Activated naive CD8-positive, alpha-beta T cell treated with anti-CD3 and anti-CD28 coated beads for 36 hours (primary cell): ENCODE results near the gene OCRL. TPM values are rescaled to one million over a fixed set of nuclear protein-coding genes. Genes with fewer than 3 reads are reported as not detected.
A peak's percentile ranks its signal among the peaks of the same experiment; 100 is the strongest.

Experiments
- DNase-seq: peaks from one replicate; pipeline ENCODE4 v3.0.0; 2021
- H3K27ac Mint-ChIP-seq: one replicate; pipeline ENCODE4 v1.8.0; 2022; ENCODE audit warnings: mild to moderate bottlenecking, moderate library complexity, mixed read lengths
- H3K27me3 Mint-ChIP-seq: one replicate; pipeline ENCODE4 v1.8.0; 2022; ENCODE audit warnings: mild to moderate bottlenecking, mixed read lengths
- H3K36me3 Mint-ChIP-seq: one replicate; pipeline ENCODE4 v1.8.0; 2021; ENCODE audit warnings: mild to moderate bottlenecking, mixed read lengths
- H3K4me1 Mint-ChIP-seq: one replicate; pipeline ENCODE4 v1.8.0; 2021; ENCODE audit warnings: mixed read lengths
- H3K4me3 Mint-ChIP-seq: one replicate; pipeline ENCODE4 v1.8.0; 2022; ENCODE audit warnings: mild to moderate bottlenecking, moderate library complexity, mixed read lengths
- H3K9me3 Mint-ChIP-seq: one replicate; pipeline ENCODE4 v1.8.0; 2022; ENCODE audit warnings: mixed read lengths
- total RNA-seq, 2 experiments: library from RNA; stranded (reverse); gene quantifications; one replicate each; pipeline ENCODE4 v1.2.3, GENCODE V29; 2021

The OCRL gene
- total RNA-seq, 2 experiments from 2014 or later, result 3.9 to 4.0 TPM

DNA sequence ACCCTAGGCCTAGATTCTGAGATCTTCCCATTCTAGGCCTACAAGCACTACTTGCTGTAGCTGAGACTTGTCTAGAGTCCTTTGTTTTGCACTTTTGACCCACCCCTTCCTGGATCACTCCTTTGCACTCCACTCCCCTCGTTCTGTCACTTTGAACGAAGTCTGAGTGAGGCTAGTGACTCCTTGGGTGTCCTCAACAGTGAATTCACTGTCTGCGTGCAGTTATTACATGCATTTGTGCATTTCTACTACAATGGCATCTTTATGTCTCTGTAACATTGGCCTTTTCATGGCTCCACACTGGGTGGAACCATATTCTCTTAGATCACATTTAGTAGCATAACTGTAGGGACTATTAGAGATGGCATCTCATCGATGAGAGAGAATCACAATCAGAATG, 50.5 kb downstream of the OCRL start:
- Mint-ChIP-seq H3K9me3 (no peaks in the 10 kb centered on the region), H3K4me1 (no peaks in the 10 kb centered on the region), H3K36me3 (peaks cover 2% of the 10 kb centered on the region), H3K27me3 (no peaks in the 10 kb centered on the region), H3K27ac (no peak overlapping the region), H3K4me3 (no peak overlapping the region)
- no peak for DNase-seq

- Mint-ChIP-seq H3K27ac (no peak overlapping the region), H3K36me3 (peaks cover 2% of the 10 kb centered on the region), H3K4me1 (no peaks in the 10 kb centered on the region), H3K27me3 (no peaks in the 10 kb centered on the region), H3K9me3 (no peaks in the 10 kb centered on the region), H3K4me3 (no peak overlapping the region)
- no peak for DNase-seq
Measured at GRCh38 chrX:129593137-129593536, 53.1 kb downstream of the OCRL start.

GRCh38 chrX:129594781-129595180, 54.7 kb downstream of the OCRL start:
- no peak overlapping the region for H3K4me3 Mint-ChIP-seq
- no peaks in the 10 kb centered on the region for H3K36me3 Mint-ChIP-seq
- H3K27me3 Mint-ChIP-seq, result no peaks in the 10 kb centered on the region
- no peaks in the 10 kb centered on the region for H3K9me3 Mint-ChIP-seq
- no peak overlapping the region for H3K27ac Mint-ChIP-seq
- DNase-seq, result no peak
- no peaks in the 10 kb centered on the region for H3K4me1 Mint-ChIP-seq

- no peaks in the 10 kb centered on the region for H3K4me1 Mint-ChIP-seq
- DNase-seq, result no peak
- no peaks in the 10 kb centered on the region for H3K9me3 Mint-ChIP-seq
- H3K4me3 Mint-ChIP-seq, result no peak overlapping the region
- no peak overlapping the region for H3K27ac Mint-ChIP-seq
- H3K27me3 Mint-ChIP-seq, result no peaks in the 10 kb centered on the region
- no peaks in the 10 kb centered on the region for H3K36me3 Mint-ChIP-seq
Measured at GRCh38 chrX:129596077-129596476, 56.0 kb downstream of the OCRL start.

DNA sequence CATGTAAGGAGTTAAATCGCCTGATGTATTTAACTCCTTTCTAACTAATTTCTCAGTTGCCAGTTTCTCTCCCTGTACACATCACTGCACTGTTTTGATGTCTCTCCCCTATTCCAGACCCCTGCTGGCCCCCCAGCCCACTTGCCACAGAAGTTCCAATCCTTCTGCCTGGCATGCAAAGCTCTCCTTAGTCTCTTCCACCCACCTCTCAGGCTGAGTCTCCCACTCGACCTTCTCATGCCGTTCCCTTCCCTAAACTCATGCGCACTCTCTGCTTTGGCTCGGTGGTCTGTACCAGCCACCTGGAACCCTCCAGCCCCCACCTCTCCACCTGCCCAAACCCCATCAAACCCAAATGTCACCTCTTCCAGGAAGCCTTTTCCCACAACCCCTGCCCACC, 57.8 kb downstream of the OCRL start:
- Mint-ChIP-seq H3K27ac (no peak overlapping the region), H3K27me3 (no peaks in the 10 kb centered on the region), H3K4me3 (no peak overlapping the region), H3K9me3 (no peaks in the 10 kb centered on the region), H3K4me1 (peaks cover 2% of the 10 kb centered on the region), H3K36me3 (no peaks in the 10 kb centered on the region)
- no peak for DNase-seq

- H3K27me3 Mint-ChIP-seq, result no peaks in the 10 kb centered on the region
Measured at GRCh38 chrX:129599499-129599898, 59.4 kb downstream of the OCRL start.

GRCh38 chrX:129599996-129600395, 59.9 kb downstream of the OCRL start:
- H3K27ac Mint-ChIP-seq, result no peak overlapping the region
- H3K9me3 Mint-ChIP-seq, result no peaks in the 10 kb centered on the region
- H3K4me3 Mint-ChIP-seq, result no peak overlapping the region
- no peak for DNase-seq
- H3K27me3 Mint-ChIP-seq, result no peaks in the 10 kb centered on the region
- no peaks in the 10 kb centered on the region for H3K36me3 Mint-ChIP-seq
- peaks cover 8% of the 10 kb centered on the region for H3K4me1 Mint-ChIP-seq

More at GRCh38 chrX:129599499-129599898, 59.4 kb downstream of the OCRL start:
- Mint-ChIP-seq H3K9me3 (no peaks in the 10 kb centered on the region), H3K4me1 (peaks cover 8% of the 10 kb centered on the region), H3K36me3 (no peaks in the 10 kb centered on the region), H3K4me3 (no peak overlapping the region), H3K27ac (no peak overlapping the region)
- no peak for DNase-seq

DNA sequence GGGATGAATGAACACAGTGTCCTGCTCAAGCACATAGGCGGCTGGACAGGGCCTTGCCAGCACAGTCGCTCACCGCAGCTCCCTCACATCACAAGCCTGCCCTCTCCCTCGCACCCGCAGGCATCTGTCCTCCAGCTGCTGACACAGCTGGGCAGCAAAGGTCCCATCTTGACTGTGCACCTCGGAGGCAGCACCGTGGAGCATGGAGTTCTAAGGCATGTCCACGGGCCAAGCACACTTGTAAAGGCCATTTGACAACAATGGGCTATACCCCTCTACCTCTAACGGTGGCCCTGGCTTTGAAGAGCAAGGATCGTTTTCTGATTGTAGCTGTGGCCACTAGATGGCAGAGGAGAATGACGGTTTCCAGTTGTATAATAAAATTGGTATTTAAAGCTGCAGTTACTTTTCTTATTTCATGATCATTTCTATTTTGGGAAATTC, 60.9 kb downstream of the OCRL start:
- Mint-ChIP-seq H3K27me3 (no peaks in the 10 kb centered on the region), H3K4me1 (peaks cover 10% of the 10 kb centered on the region), H3K27ac (no peak overlapping the region), H3K4me3 (no peak overlapping the region), H3K9me3 (no peaks in the 10 kb centered on the region), H3K36me3 (no peaks in the 10 kb centered on the region)
- no peak for DNase-seq

DNA sequence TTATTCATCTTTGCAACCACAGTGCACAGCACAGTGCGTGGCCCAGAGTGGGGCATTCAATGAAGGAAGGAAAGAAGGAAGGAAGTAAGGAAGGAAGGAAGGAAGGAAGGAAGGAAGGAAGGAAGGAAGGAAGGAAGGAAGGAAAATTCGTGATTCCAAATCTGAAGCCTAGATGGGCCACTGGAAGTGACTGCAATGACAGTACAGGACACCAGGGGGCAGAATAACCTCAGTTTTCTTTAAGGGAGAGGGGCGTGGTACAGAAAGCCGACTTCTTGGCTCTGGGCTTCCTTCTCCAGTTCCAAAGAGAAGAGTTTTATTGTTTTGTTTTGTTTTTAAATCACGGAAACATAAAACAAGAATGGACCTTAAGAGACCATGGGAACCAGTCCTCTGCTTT, 66.9 kb downstream of the OCRL start:
- peak; percentile 22 for DNase-seq
- H3K4me3 Mint-ChIP-seq, result no peak overlapping the region
- H3K36me3 Mint-ChIP-seq, result no peaks in the 10 kb centered on the region
- H3K27ac Mint-ChIP-seq, result no peak overlapping the region
- no peaks in the 10 kb centered on the region for H3K9me3 Mint-ChIP-seq
- H3K27me3 Mint-ChIP-seq, result no peaks in the 10 kb centered on the region
- H3K4me1 Mint-ChIP-seq, result peaks cover 10% of the 10 kb centered on the region

DNA sequence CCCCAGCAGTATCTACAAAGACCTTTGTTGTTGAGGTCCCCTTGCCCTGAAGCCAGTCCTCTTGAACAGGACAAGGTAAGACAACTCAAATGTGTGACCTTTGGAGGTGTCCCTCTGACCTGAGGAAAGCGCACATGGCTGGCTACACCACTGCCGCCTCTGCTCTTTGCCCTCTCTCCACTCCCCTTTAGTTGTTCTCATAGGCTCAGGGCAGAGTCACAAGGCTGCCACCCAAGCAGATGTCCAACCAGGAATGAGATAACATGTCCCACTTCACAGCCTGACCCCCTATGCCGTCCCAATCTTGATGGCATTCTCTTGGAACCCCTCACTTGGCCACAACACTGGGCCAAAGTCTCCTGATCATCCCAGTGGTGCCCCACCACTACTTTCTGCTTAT, 68.4 kb downstream of the OCRL start:
- no peak overlapping the region for H3K4me3 Mint-ChIP-seq
- DNase-seq, result no peak
- H3K4me1 Mint-ChIP-seq, result peaks cover 8% of the 10 kb centered on the region
- H3K9me3 Mint-ChIP-seq, result no peaks in the 10 kb centered on the region
- no peak overlapping the region for H3K27ac Mint-ChIP-seq
- H3K36me3 Mint-ChIP-seq, result no peaks in the 10 kb centered on the region
- H3K27me3 Mint-ChIP-seq, result no peaks in the 10 kb centered on the region

- no peaks in the 10 kb centered on the region for H3K9me3 Mint-ChIP-seq
- peaks cover 2% of the 10 kb centered on the region for H3K4me1 Mint-ChIP-seq
- no peaks in the 10 kb centered on the region for H3K36me3 Mint-ChIP-seq
Measured at GRCh38 chrX:129609395-129609794, 69.3 kb downstream of the OCRL start.

GRCh38 chrX:129612396-129612795, 72.3 kb downstream of the OCRL start:
- DNase-seq, result no peak
- H3K4me3 Mint-ChIP-seq, result no peak overlapping the region
- no peaks in the 10 kb centered on the region for H3K27me3 Mint-ChIP-seq
- no peak overlapping the region for H3K27ac Mint-ChIP-seq
- H3K36me3 Mint-ChIP-seq, result no peaks in the 10 kb centered on the region
- H3K4me1 Mint-ChIP-seq, result no peaks in the 10 kb centered on the region
- no peaks in the 10 kb centered on the region for H3K9me3 Mint-ChIP-seq

More at GRCh38 chrX:129609395-129609794, 69.3 kb downstream of the OCRL start:
- no peaks in the 10 kb centered on the region for H3K27me3 Mint-ChIP-seq
- no peak overlapping the region for H3K27ac Mint-ChIP-seq
- no peak for DNase-seq
- H3K4me3 Mint-ChIP-seq, result no peak overlapping the region

DNA sequence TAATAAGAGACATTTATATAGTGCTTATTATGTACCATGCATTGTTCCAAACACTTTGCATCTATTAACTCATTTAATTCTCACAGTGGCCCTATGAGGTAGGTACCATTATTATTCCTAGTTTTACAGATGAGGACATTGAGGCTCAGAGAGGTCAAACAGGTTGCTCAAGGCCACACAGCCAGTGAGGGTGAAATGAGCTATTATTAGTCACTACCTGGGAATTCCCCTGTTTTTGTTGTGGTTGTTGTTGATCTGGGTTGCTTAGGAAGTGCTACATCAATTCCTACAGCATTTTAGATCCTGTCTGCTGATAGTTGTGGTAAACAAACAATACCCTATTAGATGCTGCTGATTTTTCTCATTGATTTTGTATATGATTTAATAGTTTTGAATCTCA, 73.5 kb downstream of the OCRL start:
- Mint-ChIP-seq H3K4me3 (no peak overlapping the region), H3K4me1 (no peaks in the 10 kb centered on the region)

GRCh38 chrX:129614481-129615255, 74.6 kb downstream of the OCRL start:
- Mint-ChIP-seq H3K4me3 (no peak overlapping the region), H3K4me1 (no peaks in the 10 kb centered on the region), H3K27ac (no peak overlapping the region)

More for the DNA sequence above, 73.5 kb downstream of the OCRL start:
- H3K27me3 Mint-ChIP-seq, result no peaks in the 10 kb centered on the region
- no peaks in the 10 kb centered on the region for H3K36me3 Mint-ChIP-seq
- no peak for DNase-seq
- H3K27ac Mint-ChIP-seq, result no peak overlapping the region
- no peaks in the 10 kb centered on the region for H3K9me3 Mint-ChIP-seq

GRCh38 chrX:129617420-129617819, 77.4 kb downstream of the OCRL start:
- Mint-ChIP-seq H3K4me3 (no peak overlapping the region), H3K27me3 (no peaks in the 10 kb centered on the region)
- no peak for DNase-seq

More at GRCh38 chrX:129614481-129615255, 74.6 kb downstream of the OCRL start:
- no peaks in the 10 kb centered on the region for H3K27me3 Mint-ChIP-seq
- H3K36me3 Mint-ChIP-seq, result no peaks in the 10 kb centered on the region
- H3K9me3 Mint-ChIP-seq, result no peaks in the 10 kb centered on the region
- DNase-seq, result no peak

DNA sequence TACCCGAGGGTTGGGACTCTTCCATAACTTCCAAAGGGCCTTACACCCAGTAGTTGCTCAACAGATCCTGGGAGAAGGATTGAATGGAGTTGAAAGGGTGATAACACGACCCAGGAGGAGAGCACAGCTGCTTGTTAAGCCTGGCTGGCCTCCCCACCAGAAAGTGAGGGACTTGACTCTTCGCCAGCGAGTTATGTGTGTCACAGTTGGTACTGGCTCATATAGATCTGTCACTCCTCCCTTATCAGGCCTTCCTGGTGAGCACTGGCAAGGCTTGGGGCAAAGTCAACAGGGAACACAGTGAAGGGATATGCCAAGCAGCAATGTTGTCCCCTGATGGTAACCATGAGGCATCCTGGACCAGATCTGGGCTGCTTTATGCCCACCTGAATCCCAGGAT, 78.9 kb downstream of the OCRL start:
- H3K4me3 Mint-ChIP-seq, result no peak overlapping the region
- H3K9me3 Mint-ChIP-seq, result no peaks in the 10 kb centered on the region
- H3K27ac Mint-ChIP-seq, result no peak overlapping the region
- H3K36me3 Mint-ChIP-seq, result no peaks in the 10 kb centered on the region
- no peak for DNase-seq
- H3K4me1 Mint-ChIP-seq, result no peaks in the 10 kb centered on the region
- H3K27me3 Mint-ChIP-seq, result peaks cover 3% of the 10 kb centered on the region

More at GRCh38 chrX:129617420-129617819, 77.4 kb downstream of the OCRL start:
- H3K36me3 Mint-ChIP-seq, result no peaks in the 10 kb centered on the region
- no peaks in the 10 kb centered on the region for H3K4me1 Mint-ChIP-seq
- H3K27ac Mint-ChIP-seq, result no peak overlapping the region
- no peaks in the 10 kb centered on the region for H3K9me3 Mint-ChIP-seq
